Purkinje cell (primary cell): ENCODE data around the gene UBAP1L. TPM values are rescaled to one million over a fixed set of nuclear protein-coding genes. Genes with fewer than 3 reads are reported as not detected.

ENCODE experiments used
- polyA plus RNA-seq: library from polyadenylated mRNA; unstranded; fragments of >200 nt; fragmentation: Nextera tagmentation; gene quantifications from 2 replicates; pipeline ENCODE4 v1.2.1, GENCODE V29; 2014

UBAP1L gene
- polyA plus RNA-seq = 2.3 and 2.7 TPM in 2 replicates

DNA sequence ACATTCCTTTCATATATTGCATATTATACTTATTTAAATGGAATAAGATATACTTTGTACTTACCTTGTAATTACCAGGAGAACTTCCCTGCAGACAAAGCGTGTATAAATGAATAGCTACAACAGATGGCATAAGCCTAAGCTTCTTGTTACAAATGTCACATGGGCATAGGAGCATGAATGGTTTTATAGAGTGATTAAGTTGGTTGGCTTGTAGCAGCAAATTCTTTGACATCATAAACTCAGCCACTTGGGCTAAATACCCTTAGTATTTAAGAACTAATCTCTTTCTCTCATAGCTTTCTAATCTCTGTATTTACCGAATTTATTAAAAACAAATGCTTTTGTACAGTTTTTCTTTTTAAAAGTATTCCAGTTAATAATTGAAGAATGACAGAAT is at the start of gene UBAP1L:
TSS of gene UBAP1L (minus strand) at position 115 of the 400 bp plus-strand sequence. CDS start 8,985 bp downstream, outside the sequence.

DNA sequence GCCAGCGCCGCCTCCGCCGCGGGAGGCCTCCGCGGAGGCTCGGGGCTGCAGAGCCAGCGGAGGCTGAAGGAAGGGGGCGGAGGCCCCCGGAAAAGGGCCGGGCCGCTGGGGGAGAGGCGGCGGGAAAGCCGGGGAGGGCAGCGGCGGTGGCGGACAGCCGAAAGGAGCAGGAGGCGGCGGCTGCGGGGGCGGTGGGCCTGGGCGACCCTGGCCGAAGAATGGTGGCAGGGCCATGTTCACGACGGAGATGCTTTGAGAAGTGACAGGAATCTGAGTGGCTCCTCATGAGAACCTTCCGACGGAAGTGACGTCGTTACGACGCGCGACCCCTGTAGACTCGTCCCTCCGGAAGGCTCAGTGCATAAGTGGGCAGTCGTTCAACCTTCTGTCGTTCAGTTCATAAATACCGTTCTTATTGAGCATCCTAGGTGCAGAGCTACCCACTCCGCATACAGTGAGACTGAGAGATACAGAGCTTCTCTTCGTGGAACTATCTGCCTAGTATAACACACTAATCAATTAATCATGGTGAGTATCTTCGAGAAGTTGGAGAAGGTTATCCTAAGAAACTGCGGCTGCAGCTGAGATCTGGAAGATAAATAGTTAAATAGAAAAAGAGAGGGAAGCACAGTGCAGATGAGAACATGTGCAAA is 18.7 kb upstream of the UBAP1L start, which contains the start of gene PDCD7:
TSS of gene PDCD7 (minus strand) at position 261 of the 653 bp plus-strand sequence. CDS start at position 234, 27 bp downstream.

DNA sequence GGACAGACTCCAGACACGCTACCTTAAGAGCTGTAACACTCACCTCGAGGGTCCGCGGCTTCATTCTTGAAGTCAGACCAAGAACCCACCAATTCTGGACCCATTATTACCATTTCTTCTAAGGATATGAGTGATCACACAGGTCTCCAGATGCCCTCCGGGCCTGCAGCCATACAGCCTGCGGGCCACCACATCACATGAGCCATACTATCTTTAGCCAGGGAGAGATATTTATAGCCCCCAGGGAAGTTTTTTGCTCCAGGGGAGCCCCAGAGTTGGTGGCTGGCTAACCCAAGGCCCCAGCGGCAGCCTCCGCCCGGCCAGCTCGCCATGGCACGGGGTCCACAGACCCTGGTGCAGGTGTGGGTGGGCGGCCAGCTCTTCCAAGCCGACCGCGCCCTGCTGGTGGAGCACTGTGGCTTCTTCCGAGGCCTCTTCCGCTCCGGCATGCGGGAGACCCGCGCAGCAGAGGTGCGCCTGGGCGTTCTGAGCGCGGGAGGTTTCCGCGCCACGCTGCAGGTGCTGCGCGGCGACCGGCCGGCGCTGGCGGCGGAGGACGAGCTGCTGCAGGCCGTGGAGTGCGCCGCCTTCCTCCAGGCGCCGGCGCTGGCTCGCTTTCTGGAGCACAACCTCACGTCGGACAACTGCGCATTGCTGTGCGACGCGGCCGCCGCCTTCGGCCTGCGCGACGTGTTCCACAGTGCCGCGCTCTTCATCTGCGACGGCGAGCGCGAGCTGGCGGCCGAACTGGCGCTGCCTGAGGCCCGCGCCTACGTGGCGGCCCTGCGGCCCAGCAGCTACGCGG is 38.3 kb downstream of the UBAP1L start, which contains the start of gene KBTBD13:
TSS of gene KBTBD13 (plus strand) at position 261 of the 805 bp plus-strand sequence. CDS start at position 331, 70 bp downstream.

DNA sequence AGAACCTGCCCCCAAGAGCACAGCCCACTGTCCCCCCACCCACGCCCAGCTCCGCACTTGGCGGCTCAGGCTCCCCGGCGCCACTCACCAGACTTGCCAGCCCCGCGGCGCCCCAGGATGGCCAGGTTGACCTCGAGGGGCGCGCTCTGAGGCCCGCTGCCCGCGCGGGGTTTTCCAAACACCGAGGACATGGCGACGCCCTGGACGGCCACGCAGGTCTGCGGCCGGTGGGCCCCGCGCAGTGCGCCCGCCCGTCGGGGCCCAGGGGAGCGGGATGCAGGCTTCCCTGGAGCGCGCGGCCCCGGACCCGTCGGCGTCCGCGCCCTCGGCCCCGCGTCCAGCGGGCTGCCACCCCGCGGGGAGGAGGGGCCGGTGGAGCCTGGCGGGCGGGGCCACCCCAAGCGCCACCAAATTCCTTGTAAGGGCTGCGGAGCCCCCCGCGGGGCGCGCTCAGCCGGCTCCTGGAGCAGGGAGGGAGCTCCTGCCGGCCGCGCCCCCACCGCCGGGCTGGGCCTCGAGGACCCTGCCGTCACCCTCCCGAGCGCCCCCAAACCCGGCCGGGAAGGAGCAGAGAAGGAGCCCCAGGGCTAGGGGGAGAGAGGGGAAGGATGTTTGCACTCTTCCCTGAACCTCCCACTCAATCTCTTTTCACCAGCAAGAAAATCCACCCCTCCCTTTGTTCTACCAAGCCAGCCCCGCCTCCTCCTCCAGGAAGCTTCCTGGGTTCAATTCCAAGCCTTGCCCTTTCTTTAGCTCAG is 47.2 kb downstream of the UBAP1L start, which contains the start of gene RASL12:
TSS of gene RASL12 (minus strand) at position 347 of the 758 bp plus-strand sequence. CDS start at position 191, 156 bp downstream.

DNA sequence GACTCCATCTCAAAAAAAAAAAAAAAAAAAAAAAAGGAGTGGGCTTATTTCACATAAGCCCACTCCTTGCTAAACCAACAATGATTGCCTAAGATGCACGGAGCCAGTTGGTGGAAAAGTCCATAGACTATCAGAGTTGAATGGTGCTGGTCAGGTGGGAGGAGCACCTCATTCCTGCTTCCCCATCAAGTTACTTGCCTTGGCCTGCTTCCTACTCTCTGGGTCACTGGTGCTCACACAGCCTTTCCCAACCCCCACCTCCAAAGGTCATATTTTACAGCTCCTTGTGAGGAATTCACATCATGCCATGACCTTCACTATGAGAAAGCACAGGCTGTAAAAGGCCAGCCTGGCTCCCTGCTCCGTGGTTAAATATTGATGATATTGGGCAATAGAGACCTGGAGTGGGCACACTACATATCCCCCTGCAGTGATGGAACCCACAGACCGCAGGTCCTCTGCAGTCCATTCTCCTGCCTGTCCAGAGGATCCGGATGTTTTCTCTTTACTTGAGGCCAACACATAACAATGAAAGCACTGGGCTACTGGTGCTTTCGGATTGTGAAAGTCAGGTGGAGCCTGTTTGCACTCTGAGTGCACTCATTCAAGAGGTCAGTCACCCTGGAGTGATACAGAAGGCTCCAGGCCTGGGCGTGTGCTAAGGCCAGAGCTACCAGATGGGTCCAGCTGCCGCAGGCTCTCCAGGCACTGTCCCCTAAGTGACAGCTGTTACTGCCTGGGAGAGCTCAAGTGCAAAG is 70.1 kb downstream of the UBAP1L start, which contains the start of gene SLC51B:
TSS of gene SLC51B (plus strand) at position 664 of the 758 bp plus-strand sequence. CDS start 4,618 bp downstream, outside the sequence.

Other genes starting within 250 kb of the UBAP1L start
- gene ANKDD1A, start 203.3 kb downstream of the UBAP1L start, polyA plus RNA-seq = 6.2 and 13.6 TPM in 2 replicates
- 90.9 and 93.8 TPM in 2 replicates for gene SPG21, start 125.3 kb downstream of the UBAP1L start, polyA plus RNA-seq
- gene MTFMT, start 85.6 kb downstream of the UBAP1L start, polyA plus RNA-seq = 7.0 and 8.0 TPM in 2 replicates
- gene SLC51B, start 69.8 kb downstream of the UBAP1L start, polyA plus RNA-seq = not detected in 2 replicates
- gene RASL12, start 47.2 kb downstream of the UBAP1L start, polyA plus RNA-seq = not detected in 2 replicates
- gene KBTBD13, start 38.5 kb downstream of the UBAP1L start, polyA plus RNA-seq = not detected in 2 replicates
- gene PDCD7, start 18.6 kb upstream of the UBAP1L start, polyA plus RNA-seq = 7.5 and 9.9 TPM in 2 replicates
- gene CLPX, start 70.1 kb upstream of the UBAP1L start, polyA plus RNA-seq = 22.3 and 27.2 TPM in 2 replicates
- not detected in 2 replicates for gene CILP, start 96.3 kb upstream of the UBAP1L start, polyA plus RNA-seq
- 1.7 TPM in 2 replicates for gene PARP16, start 171.7 kb upstream of the UBAP1L start, polyA plus RNA-seq
- gene RNU5A-1, start 180.9 kb upstream of the UBAP1L start, polyA plus RNA-seq = not detected in 2 replicates
- gene RNU5B-1, start 189.5 kb upstream of the UBAP1L start, polyA plus RNA-seq = not detected in 2 replicates